Heart right ventricle (tissue), 16 donors: ENCODE results near the gene CPNE7. TPM values are rescaled to one million over a fixed set of nuclear protein-coding genes. Genes with fewer than 3 reads are reported as not detected.

ENCODE experiments used
- ATAC-seq, 8 donors: fragments of 200-7000 bp; cut with Tn5 transposase; one replicate each; pipeline ENCODE4 v1.9.1; 2020; ENCODE audit warnings: mild to moderate bottlenecking in 8 of 8, moderate library complexity in 8 of 8, moderate number of reproducible peaks in 1 of 8
- DNase-seq, 2 donors: peaks; one replicate each; pipeline ENCODE4 v3.0.0-alpha.2; 2020
- H3K27ac ChIP-seq, 10 donors: fragments of 200-600 bp; sonication (generic) in 2 of 10; one replicate each; pipeline versions ENCODE4 v1.5.0 to v1.8.0; 2020 to 2022; ENCODE audit warnings: mild to moderate bottlenecking in 3 of 10
- H3K27me3 ChIP-seq, 7 donors: fragments of 200-600 bp; one replicate each; pipeline ENCODE4 v1.8.0; 2021 to 2022; ENCODE audit warnings: mild to moderate bottlenecking in 2 of 7
- H3K36me3 ChIP-seq, 9 donors: fragments of 200-600 bp; sonication (generic) in 1 of 9; one replicate each; pipeline versions ENCODE4 v1.5.0 to v1.8.0; 2020 to 2022; ENCODE audit warnings: mild to moderate bottlenecking in 2 of 9
- H3K4me1 ChIP-seq, 9 donors: fragments of 200-600 bp; sonication (generic) in 1 of 9; one replicate each; pipeline versions ENCODE4 v1.5.0 to v1.8.0; 2020 to 2022; ENCODE audit warnings: mild to moderate bottlenecking in 4 of 9
- H3K4me3 ChIP-seq, 10 donors: fragments of 200-600 bp; sonication (generic) in 2 of 10; one replicate each; pipeline versions ENCODE4 v1.5.0 to v1.8.0; 2020 to 2022; ENCODE audit warnings: mild to moderate bottlenecking in 7 of 10, moderate library complexity in 2 of 10
- H3K9me3 ChIP-seq, 11 donors: fragments of 200-600 bp in 10 of 11; sonication (generic) in 2 of 11; one replicate each; pipeline versions ENCODE4 v1.5.0 to v1.8.0; 2013 to 2022; ENCODE audit warnings: mild to moderate bottlenecking in 2 of 11, control low read depth in 1 of 11, moderate library complexity in 1 of 11
- CTCF ChIP-seq, 9 donors: fragments of 200-600 bp; sonication (generic) in 2 of 9; IDR thresholded peaks; one replicate each; pipeline versions ENCODE4 v1.5.0 to v1.8.0; 2021 to 2022; ENCODE audit warnings: antibody characterized with exemption in 9 of 9, mild to moderate bottlenecking in 5 of 9, moderate library complexity in 1 of 9
- WGBS, 2 donors: extraction: QIAGEN DNeasy Blood & Tissue Kit; methylation state at CpG; one replicate each; pipeline ENCODE4 v1.1.7; 2013; ENCODE audit warnings: inconsistent platforms in 1 of 2; 5-methylcytosine and 5-hydroxymethylcytosine counted together
- intact Hi-C, 10 donors: fragments of 100-400 bp; cut with DNase I; formaldehyde crosslinking; loops; one replicate each; pipeline versions ENCODE4 v1.11.1 to v1.14.2; 2022
- long read RNA-seq, 3 donors: library from polyadenylated mRNA; unstranded; transcript quantifications; one replicate each; pipeline ENCODE4 v2.0.0, GENCODE V29; 2020 to 2021
- polyA plus RNA-seq, 2 donors: library from polyadenylated mRNA; stranded (reverse); fragments of 200-250 nt; gene quantifications; one replicate each; pipeline ENCODE4 v1.2.3, GENCODE V29; 2013
- total RNA-seq, 10 donors: library from RNA; stranded (reverse); fragmentation: NEBNext Ultra II Directional in 3 of 10; extraction: Animal tissue kit (Norgen Biotek cat#: 25700) in 3 of 10; gene quantifications; one replicate each; pipeline versions ENCODE4 v1.2.1 to v1.2.4, GENCODE V29; 2021 to 2023
- donor health status: Arrhythmogenic right ventricular cardiomyopathy.
- donor health status: ischemic (EF 13 %, LVEDD 7.1; RV severe dilation, severe dysfunction).
- donor health status: healthy with polysubstance abuse.
- donor health status: DM: no; HTN: yes; CAD: no.
- donor health status: DM: no; HTN: no; CAD: no.
- donor health status: ischemic (EF 25% LVEDD 6.9; RV normal size, moderate dysfunction).
- donor health status: ischemic (EF 25% LVEDD 5.7; RV mildly dilated, moderate dysfunction).
- donor health status: healthy.
- donor health status: DM: yes; HTN: yes; CAD: no.
- donor health status: Ischemic cardiomyopathy.
- donor health status: ischemic (EF 35%, LVEDD 5.7; RV mildly dilated, moderate dysfunction).
- donor health status: nonischemic (EF 11% LVEDD 7.7; RV severe dilation, severe dysfunction).
- donor health status: DM: yes; HTN: yes; CAD: no.
- donor health status: PGD.
- donor health status: ischemic (EF 29% LVEDD 5.4; RV normal size, mild dysfunction).
- donor health status: nonischemic (EF 23%, LVEDD 6.1; RV moderate dilation, normal function).

The CPNE7 gene
- total RNA-seq (under 1 TPM in 1 of 10 donors, not detected in 9; 0.16 TPM), polyA plus RNA-seq (under 1 TPM in 1 of 2 donors, not detected in 1; 0.33 TPM)
- long read RNA-seq, donor 1 = 0 reads
- long read RNA-seq, donor 2 = 0 reads
- long read RNA-seq, donor 3 = 0 reads

GRCh38 chr16:89575247-89576152, at the start of gene CPNE7:
CPNE7 (plus strand) TSS chr16:89575758; CDS start chr16:89575898, 140 bp downstream.
- peaks cover 33 to 62% (median 55%) of the 10 kb centered on the region in 7 donors for H3K27me3 ChIP-seq
- DNase-seq (no peak), ATAC-seq (peak in 1 of 8 donors; percentile 14)
- no peak for TF ChIP-seq CTCF (IDR thresholded peaks at IDR 0.05)
- H3K27ac ChIP-seq = no peak within 1 kb of the TSS
- H3K4me3 ChIP-seq = peak within 1 kb of the TSS in 9 of 10 donors; percentile 14 to 46 (median 36)
- intact Hi-C loops = loop anchor here in 7 of 10 donors (2.0 to 10.0 kb wide), 5 partner anchors 57 to 69 kb away; no protein-coding TSS in a partner anchor
- no peaks in the 10 kb centered on the region for H3K36me3 ChIP-seq
- H3K9me3 ChIP-seq = no peaks in the 10 kb centered on the region
- 1% methylated on average over 96 to 103 of the region's 103 CpGs for WGBS, 2 donors
- H3K4me1 ChIP-seq = peaks cover 11 to 22% (median 17%) of the 10 kb centered on the region in 9 donors

GRCh38 chr16:89529097-89529496, 46.5 kb upstream of the CPNE7 start:
- no peak for DNase-seq
- Histone ChIP-seq H3K4me1 (peaks cover 6 to 44% (median 20%) of the 10 kb centered on the region in 9 donors), H3K36me3 (peaks cover 0 to 100% (median 61%) of the 10 kb centered on the region in 9 donors), H3K27ac (no peak overlapping the region), H3K9me3 (no peaks in the 10 kb centered on the region), H3K4me3 (no peak overlapping the region), H3K27me3 (no peaks in the 10 kb centered on the region)
- intact Hi-C loops = no loop called here
- no peak for TF ChIP-seq CTCF (IDR thresholded peaks at IDR 0.05)
- 78 to 87% methylated on average over 16 of the region's 16 CpGs for WGBS, 2 donors
- no peak for ATAC-seq

- H3K9me3 ChIP-seq = no peaks in the 10 kb centered on the region
- H3K27ac ChIP-seq = no peak overlapping the region
- no peak for DNase-seq
- TF ChIP-seq CTCF (IDR thresholded peaks at IDR 0.05) = no peak
- ATAC-seq = no peak
- H3K4me1 ChIP-seq = peaks cover 4 to 38% (median 18%) of the 10 kb centered on the region in 9 donors
- WGBS, 2 donors = 89 to 93% methylated on average over 37 of the region's 37 CpGs
- H3K4me3 ChIP-seq = no peak overlapping the region
- H3K27me3 ChIP-seq = no peaks in the 10 kb centered on the region
- intact Hi-C loops = no loop called here
- H3K36me3 ChIP-seq = peaks cover 0 to 100% (median 72%) of the 10 kb centered on the region in 9 donors
These were observed 44.9 kb upstream of the CPNE7 start for GRCh38 chr16:89530401-89531381.
